Measurements from ENCODE around the gene MGAT4B. TPM values are rescaled to one million over a fixed set of nuclear protein-coding genes. Genes with fewer than 3 reads are reported as not detected.

MGAT4B gene
- total RNA-seq, 1 experiment from 2014 or later = 613 TPM

DNA sequence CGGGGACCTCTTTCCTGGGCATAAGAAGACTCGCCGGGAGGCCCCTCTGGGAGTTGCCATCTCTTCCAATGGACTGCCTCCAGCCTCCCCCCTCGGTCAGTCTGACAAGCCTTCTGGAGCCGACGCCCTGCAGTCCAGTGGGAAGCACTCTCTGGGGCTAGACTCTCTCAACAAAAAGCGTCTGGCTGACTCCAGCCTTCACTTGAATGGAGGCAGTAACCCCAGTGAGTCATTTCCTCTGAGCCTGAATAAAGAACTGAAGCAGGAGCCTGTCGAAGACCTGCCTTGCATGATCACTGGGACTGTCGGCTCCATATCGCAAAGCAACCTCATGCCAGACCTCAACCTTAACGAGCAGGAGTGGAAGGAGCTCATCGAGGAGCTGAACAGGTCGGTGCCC is 41.3 kb downstream of the MGAT4B start:
- TF ChIP-seq, protein P1, sequence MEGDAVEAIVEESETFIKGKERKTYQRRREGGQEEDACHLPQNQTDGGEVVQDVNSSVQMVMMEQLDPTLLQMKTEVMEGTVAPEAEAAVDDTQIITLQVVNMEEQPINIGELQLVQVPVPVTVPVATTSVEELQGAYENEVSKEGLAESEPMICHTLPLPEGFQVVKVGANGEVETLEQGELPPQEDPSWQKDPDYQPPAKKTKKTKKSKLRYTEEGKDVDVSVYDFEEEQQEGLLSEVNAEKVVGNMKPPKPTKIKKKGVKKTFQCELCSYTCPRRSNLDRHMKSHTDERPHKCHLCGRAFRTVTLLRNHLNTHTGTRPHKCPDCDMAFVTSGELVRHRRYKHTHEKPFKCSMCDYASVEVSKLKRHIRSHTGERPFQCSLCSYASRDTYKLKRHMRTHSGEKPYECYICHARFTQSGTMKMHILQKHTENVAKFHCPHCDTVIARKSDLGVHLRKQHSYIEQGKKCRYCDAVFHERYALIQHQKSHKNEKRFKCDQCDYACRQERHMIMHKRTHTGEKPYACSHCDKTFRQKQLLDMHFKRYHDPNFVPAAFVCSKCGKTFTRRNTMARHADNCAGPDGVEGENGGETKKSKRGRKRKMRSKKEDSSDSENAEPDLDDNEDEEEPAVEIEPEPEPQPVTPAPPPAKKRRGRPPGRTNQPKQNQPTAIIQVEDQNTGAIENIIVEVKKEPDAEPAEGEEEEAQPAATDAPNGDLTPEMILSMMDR (IDR thresholded peaks at IDR 0.05; ENCODE audit: unreplicated experiment) = no peak
- H3K4me1 Mint-ChIP-seq (ENCODE audit: low read depth, unreplicated experiment) = peaks cover 33% of the 10 kb centered on the region
- intact Hi-C loops (cut with micrococcal nuclease; ENCODE audit: unreplicated experiment) = no loop called here
- no peak overlapping the region for H3K27ac Mint-ChIP-seq (ENCODE audit: unreplicated experiment)
- no TSS peak for BruUV-seq (replicated peaks)
- H3K36me3 Mint-ChIP-seq (ENCODE audit: insufficient read depth, unreplicated experiment) = peaks cover 28% of the 10 kb centered on the region
- no peaks in the 10 kb centered on the region for H3K9me3 Mint-ChIP-seq (ENCODE audit: low read depth, unreplicated experiment)
- no peak overlapping the region for H3K4me3 Mint-ChIP-seq (ENCODE audit: low read depth, unreplicated experiment)
- no peak for DNase-seq
- H3K27me3 Mint-ChIP-seq (ENCODE audit: unreplicated experiment) = no peaks in the 10 kb centered on the region
- CTCF ChIA-PET = interaction anchor here (0.6 kb wide), 1 partner anchor 30 kb away, joined by 6 read pairs; no protein-coding TSS in a partner anchor

DNA sequence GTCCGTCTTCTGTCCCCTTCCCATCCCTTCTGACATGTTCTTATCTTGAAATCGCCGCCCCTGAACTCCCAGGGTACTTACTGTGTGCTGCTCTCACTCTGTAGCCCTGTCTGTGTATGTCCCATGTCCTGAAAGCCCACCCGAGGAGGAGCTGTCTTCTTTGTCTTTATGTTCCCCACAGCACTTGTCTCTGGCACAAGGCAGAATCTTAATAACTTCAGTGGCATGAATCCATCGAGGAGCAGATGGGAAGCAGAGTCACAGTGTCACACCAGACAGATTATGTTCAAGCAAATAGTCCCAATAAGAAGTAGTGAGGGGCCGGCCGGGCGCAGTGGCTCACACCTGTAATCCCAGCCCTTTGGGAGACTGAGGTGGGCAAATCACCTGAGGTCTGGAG is 42.6 kb downstream of the MGAT4B start:
- DNase-seq = no peak
- Mint-ChIP-seq H3K4me3 (ENCODE audit: low read depth, unreplicated experiment) (no peak overlapping the region), H3K36me3 (ENCODE audit: insufficient read depth, unreplicated experiment) (peaks cover 19% of the 10 kb centered on the region), H3K4me1 (ENCODE audit: low read depth, unreplicated experiment) (peaks cover 46% of the 10 kb centered on the region), H3K27ac (ENCODE audit: unreplicated experiment) (no peak overlapping the region), H3K27me3 (ENCODE audit: unreplicated experiment) (no peaks in the 10 kb centered on the region), H3K9me3 (ENCODE audit: low read depth, unreplicated experiment) (no peaks in the 10 kb centered on the region)
- intact Hi-C loops (cut with micrococcal nuclease; ENCODE audit: unreplicated experiment) = loop anchor here (5.0 kb wide), 1 partner anchor 58 kb away; the partner anchor contains the start of gene SQSTM1
- no TSS peak for BruUV-seq (replicated peaks)
- TF ChIP-seq, protein P1 (IDR thresholded peaks at IDR 0.05; ENCODE audit: unreplicated experiment) = no peak
- CTCF ChIA-PET = interaction anchor here (1.2 to 2.1 kb wide), 3 partner anchors 11 to 69 kb away, joined by 3 to 8 read pairs (median 4); no protein-coding TSS in a partner anchor

DNA sequence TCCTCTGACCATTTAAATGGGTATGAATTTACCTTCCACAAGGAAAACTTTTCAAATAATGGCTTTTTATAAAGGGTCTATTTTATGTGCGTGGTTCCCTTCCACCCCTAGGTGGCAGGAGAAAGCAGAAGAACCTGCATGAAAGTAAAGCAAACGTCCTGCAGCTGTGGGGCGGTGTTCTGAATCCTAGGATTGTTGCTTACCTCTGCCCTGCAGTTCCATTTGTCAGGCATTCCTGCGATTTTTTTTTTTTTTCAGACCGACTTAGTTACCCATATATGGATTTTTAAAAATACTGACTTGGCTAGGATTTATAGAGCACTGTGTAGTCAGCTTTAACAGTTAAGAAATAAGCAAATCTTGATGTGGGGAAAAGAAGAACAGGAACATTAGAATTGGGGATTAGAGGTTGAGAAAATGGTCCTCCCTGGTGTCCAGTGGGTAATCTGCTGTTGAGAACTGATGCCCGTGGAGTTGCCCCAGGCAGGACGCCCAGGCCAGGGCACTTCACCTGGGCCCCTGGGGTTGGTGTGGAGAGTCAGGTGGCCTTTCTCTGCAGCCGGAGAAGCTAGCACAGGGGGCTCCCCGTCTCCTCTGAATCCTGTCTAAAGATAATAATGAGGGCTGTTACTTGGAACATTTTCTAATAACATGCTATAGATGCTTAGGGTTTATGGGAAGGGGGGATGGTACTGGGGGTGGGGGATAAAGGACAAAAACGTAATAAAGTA is 43.3 kb downstream of the MGAT4B start:
- H3K36me3 Mint-ChIP-seq (ENCODE audit: insufficient read depth, unreplicated experiment) = peaks cover 14% of the 10 kb centered on the region
- BruUV-seq (replicated peaks) = no TSS peak
- peak; percentile 76 for DNase-seq
- TF ChIP-seq, protein P1 (IDR thresholded peaks at IDR 0.05; ENCODE audit: unreplicated experiment) = peak; percentile 83
- no peak overlapping the region for H3K4me3 Mint-ChIP-seq (ENCODE audit: low read depth, unreplicated experiment)
- H3K27me3 Mint-ChIP-seq (ENCODE audit: unreplicated experiment) = no peaks in the 10 kb centered on the region
- H3K27ac Mint-ChIP-seq (ENCODE audit: unreplicated experiment) = no peak overlapping the region
- CTCF ChIA-PET = interaction anchor here (0.7 to 2.1 kb wide), 8 partner anchors 12 to 328 kb away, joined by 3 to 8 read pairs (median 3); partner anchors contain the start of gene MAML1
- H3K9me3 Mint-ChIP-seq (ENCODE audit: low read depth, unreplicated experiment) = no peaks in the 10 kb centered on the region
- peaks cover 46% of the 10 kb centered on the region for H3K4me1 Mint-ChIP-seq (ENCODE audit: low read depth, unreplicated experiment)
- intact Hi-C loops (cut with micrococcal nuclease; ENCODE audit: unreplicated experiment) = loop anchor here (1.0 to 5.0 kb wide), 2 partner anchors 59 to 95 kb away; partner anchors contain the start of genes MRNIP and SQSTM1

DNA sequence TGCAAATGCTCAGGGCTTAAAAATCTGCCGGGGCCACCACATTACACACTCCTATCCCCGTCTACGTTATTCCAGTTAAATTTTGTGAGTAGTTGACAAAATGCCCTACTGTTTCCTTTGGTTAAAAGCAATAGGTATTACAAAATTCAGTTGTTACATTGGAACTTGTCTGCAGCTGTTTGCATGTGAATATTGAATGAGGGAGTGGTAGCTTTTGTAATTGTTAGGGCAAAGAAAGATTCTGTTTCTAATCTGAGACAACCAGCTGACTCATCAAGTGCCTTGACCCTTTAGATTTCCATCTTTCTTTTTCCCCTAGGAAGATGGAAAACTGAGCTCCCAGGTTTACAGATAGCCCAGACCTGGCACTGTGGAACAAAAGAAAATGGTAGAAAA is 43.9 kb downstream of the MGAT4B start:
- no TSS peak for BruUV-seq (replicated peaks)
- no peaks in the 10 kb centered on the region for H3K27me3 Mint-ChIP-seq (ENCODE audit: unreplicated experiment)
- H3K9me3 Mint-ChIP-seq (ENCODE audit: low read depth, unreplicated experiment) = no peaks in the 10 kb centered on the region
- CTCF ChIA-PET = interaction anchor here (0.7 to 2.1 kb wide), 7 partner anchors 12 to 328 kb away, joined by 3 to 8 read pairs (median 3); partner anchors contain the start of gene MAML1
- H3K36me3 Mint-ChIP-seq (ENCODE audit: insufficient read depth, unreplicated experiment) = peaks cover 14% of the 10 kb centered on the region
- intact Hi-C loops (cut with micrococcal nuclease; ENCODE audit: unreplicated experiment) = loop anchor here (1.0 to 5.0 kb wide), 2 partner anchors 60 to 96 kb away; partner anchors contain the start of genes MRNIP and SQSTM1
- H3K4me1 Mint-ChIP-seq (ENCODE audit: low read depth, unreplicated experiment) = peaks cover 46% of the 10 kb centered on the region
- H3K27ac Mint-ChIP-seq (ENCODE audit: unreplicated experiment) = no peak overlapping the region
- TF ChIP-seq, protein P1 (IDR thresholded peaks at IDR 0.05; ENCODE audit: unreplicated experiment) = no peak
- H3K4me3 Mint-ChIP-seq (ENCODE audit: low read depth, unreplicated experiment) = no peak overlapping the region
- no peak for DNase-seq
